Measurements from ENCODE around the gene PACSIN2. TPM values are rescaled to one million over a fixed set of nuclear protein-coding genes. Genes with fewer than 3 reads are reported as not detected.

The PACSIN2 gene
- total and polyA plus RNA-seq, 2 of the 13 experiments (the other 11 are each of a cell fraction or from before 2014, with no cell fraction given), result 54.1 to 68.8 TPM

DNA sequence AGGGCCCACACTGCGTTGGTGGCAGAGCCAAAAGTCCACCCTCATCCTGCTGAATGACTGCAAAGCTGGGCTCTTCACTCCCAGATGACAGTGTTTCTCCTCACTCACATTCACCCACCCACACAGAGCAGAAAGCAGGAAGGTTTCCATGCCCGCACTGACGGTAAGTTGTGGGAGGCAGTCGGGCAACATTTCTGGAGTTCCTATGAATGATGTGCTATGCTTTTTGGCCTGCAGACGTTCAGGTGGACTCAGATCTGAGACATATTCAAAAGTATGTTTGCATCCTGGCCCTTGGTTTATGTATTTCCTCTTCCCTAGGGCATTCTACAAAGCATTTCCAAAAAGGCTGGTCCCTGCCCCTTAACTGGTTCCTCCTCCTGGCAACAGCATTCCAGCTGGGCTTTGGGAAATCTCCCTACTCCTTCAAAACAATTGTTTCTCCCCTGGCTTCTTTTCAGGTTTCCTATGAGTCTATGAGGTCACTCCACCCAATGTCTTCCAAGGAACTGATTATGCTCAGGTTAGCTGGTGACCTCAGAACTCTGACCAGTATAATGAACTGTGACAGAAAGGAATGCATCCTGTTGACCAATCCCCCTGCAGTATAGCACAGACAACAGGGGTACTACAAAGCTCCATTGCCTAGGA is 36.4 kb downstream of the PACSIN2 start:
- 74% methylated on average over 5 of the region's 5 CpGs for WGBS (ENCODE audit: low lambda C conversion rate)
- Histone ChIP-seq H3K4me2 (ENCODE audit: low read depth, low read length) (no peak overlapping the region), H3K27ac (ENCODE audit: extremely low read length, insufficient read depth, low read length) (no peak overlapping the region), H3K9ac (ENCODE audit: insufficient read depth, low read depth, low read length) (no peak overlapping the region), H3K36me3 (replicated peaks in 1 of 2; ENCODE audit: control insufficient read depth in 1 of 2, insufficient read depth in 2 of 2, low read length in 2 of 2) (no peaks in the 10 kb centered on the region; a peak in 1 of 5 replicates), H2AFZ (ENCODE audit: low read length) (no peak overlapping the region), H3K4me1 (ENCODE audit: insufficient read depth, low read length) (peaks cover 57% of the 10 kb centered on the region), H3K27me3 (ENCODE audit: control insufficient read depth in 1 of 2, insufficient read depth in 2 of 2, low read length in 2 of 2) (no peaks in the 10 kb centered on the region), H3K9me3 (ENCODE audit: low read length) (no peaks in the 10 kb centered on the region), H4K20me1 (ENCODE audit: insufficient read depth, low read length) (peaks cover 15% of the 10 kb centered on the region), H3K79me2 (ENCODE audit: insufficient read depth, low read length) (peaks cover 69% of the 10 kb centered on the region), H3K4me3 (replicated peaks in 1 of 3; ENCODE audit: insufficient read depth in 1 of 3, low read depth in 2 of 3, low read length in 3 of 3) (no peak overlapping the region)
- no TSS peak for BruUV-seq (replicated peaks)
- FAIRE-seq, result no peak
- POLR2A ChIA-PET, result interaction anchor here (1.3 to 1.5 kb wide), 2 partner anchors 16 to 37 kb away, joined by 3 to 11 read pairs; partner anchors contain the start of gene PACSIN2
- in situ Hi-C loops (cut with HindIII; ENCODE audit: extremely low pct_ligation_motif_present, low pct_unique_long_range_greater_than_20kb) (no loop called here), intact Hi-C loops (cut with micrococcal nuclease; ENCODE audit: unreplicated experiment) (loop anchor here (2.0 kb wide), 1 partner anchor 14 kb away; no protein-coding TSS in a partner anchor)
- ATAC-seq, result peak; percentile 43; the same call in 1 of the 3 replicates
- no peak for DNase-seq (ENCODE audit: low spot score)
- no peak for TF ChIP-seq FOXO4 (CRISPR knock-in tag; conservative IDR thresholded peaks at IDR 0.05)
- CTCF ChIA-PET (ENCODE audit: low intra/inter-chr PET ratio, low total read pairs), result no interaction called here

DNA sequence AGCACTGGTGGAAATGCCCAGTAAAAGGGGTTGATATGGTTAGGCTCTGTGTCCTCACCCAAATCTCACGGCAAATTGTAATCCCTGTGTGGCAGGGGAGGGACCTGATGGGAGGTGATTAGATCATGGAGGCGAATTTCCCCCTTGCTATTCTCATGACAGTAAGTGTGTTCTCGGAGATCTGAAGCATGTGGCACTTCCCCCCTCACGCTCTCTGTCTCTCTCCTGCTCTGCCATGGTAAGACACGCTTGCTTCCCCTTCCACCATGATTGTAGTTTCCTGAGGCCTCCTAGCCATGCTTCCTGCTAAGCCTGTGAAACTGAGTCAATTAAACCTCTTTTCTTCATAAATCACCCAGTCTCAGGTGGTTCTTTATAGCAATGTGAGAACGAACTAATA is 37.4 kb downstream of the PACSIN2 start:
- Histone ChIP-seq H4K20me1 (ENCODE audit: insufficient read depth, low read length) (peaks cover 15% of the 10 kb centered on the region), H3K36me3 (replicated peaks in 1 of 2; ENCODE audit: control insufficient read depth in 1 of 2, insufficient read depth in 2 of 2, low read length in 2 of 2) (no peaks in the 10 kb centered on the region; a peak in 1 of 5 replicates), H3K27ac (ENCODE audit: extremely low read length, insufficient read depth, low read length) (no peak overlapping the region), H3K4me1 (ENCODE audit: insufficient read depth, low read length) (peaks cover 61% of the 10 kb centered on the region), H3K4me2 (ENCODE audit: low read depth, low read length) (no peak overlapping the region), H3K4me3 (replicated peaks in 1 of 3; ENCODE audit: insufficient read depth in 1 of 3, low read depth in 2 of 3, low read length in 3 of 3) (no peak overlapping the region), H3K79me2 (ENCODE audit: insufficient read depth, low read length) (peaks cover 72% of the 10 kb centered on the region), H3K9me3 (ENCODE audit: low read length) (no peaks in the 10 kb centered on the region), H3K9ac (ENCODE audit: insufficient read depth, low read depth, low read length) (no peak overlapping the region), H3K27me3 (ENCODE audit: control insufficient read depth in 1 of 2, insufficient read depth in 2 of 2, low read length in 2 of 2) (no peaks in the 10 kb centered on the region), H2AFZ (ENCODE audit: low read length) (no peak overlapping the region)
- FAIRE-seq (no peak), ATAC-seq (no peak), DNase-seq (ENCODE audit: low spot score) (no peak)
- in situ Hi-C loops (cut with HindIII; ENCODE audit: extremely low pct_ligation_motif_present, low pct_unique_long_range_greater_than_20kb), result no loop called here
- intact Hi-C loops (cut with micrococcal nuclease; ENCODE audit: unreplicated experiment), result no loop called here
- BruUV-seq (replicated peaks), result no TSS peak
- CTCF ChIA-PET (ENCODE audit: low intra/inter-chr PET ratio, low total read pairs), result no interaction called here
- WGBS (ENCODE audit: low lambda C conversion rate), result 96% methylated on average over 6 of the region's 6 CpGs
- POLR2A ChIA-PET, result no interaction called here
- TF ChIP-seq ZSCAN25 (CRISPR knock-in tag; IDR thresholded peaks at IDR 0.05), result no peak
- no peak for TF ChIP-seq ONECUT2 (CRISPR knock-in tag; IDR thresholded peaks at IDR 0.05)
- no peak for TF ChIP-seq MBD4 (IDR thresholded peaks at IDR 0.05; ENCODE audit: borderline replicate concordance, low read length)
- no peak for TF ChIP-seq HOXA3 (CRISPR knock-in tag; IDR thresholded peaks at IDR 0.05)
- TF ChIP-seq SATB2 (CRISPR knock-in tag; IDR thresholded peaks at IDR 0.05), result no peak
- no peak for TF ChIP-seq ZNF34 (CRISPR knock-in tag; IDR thresholded peaks at IDR 0.05; ENCODE audit: borderline replicate concordance)
- TF ChIP-seq ZSCAN12 (CRISPR knock-in tag; IDR thresholded peaks at IDR 0.05), result no peak
- no peak for TF ChIP-seq DMAP1 (CRISPR knock-in tag; IDR thresholded peaks at IDR 0.05)
- TF ChIP-seq FOXO4 (CRISPR knock-in tag; conservative IDR thresholded peaks at IDR 0.05), result no peak
- TF ChIP-seq ZNF230 (CRISPR knock-in tag; IDR thresholded peaks at IDR 0.05), result no peak
- no peak for TF ChIP-seq CBX1 (IDR thresholded peaks at IDR 0.05; ENCODE audit: low read depth)
- TF ChIP-seq, protein P1, sequence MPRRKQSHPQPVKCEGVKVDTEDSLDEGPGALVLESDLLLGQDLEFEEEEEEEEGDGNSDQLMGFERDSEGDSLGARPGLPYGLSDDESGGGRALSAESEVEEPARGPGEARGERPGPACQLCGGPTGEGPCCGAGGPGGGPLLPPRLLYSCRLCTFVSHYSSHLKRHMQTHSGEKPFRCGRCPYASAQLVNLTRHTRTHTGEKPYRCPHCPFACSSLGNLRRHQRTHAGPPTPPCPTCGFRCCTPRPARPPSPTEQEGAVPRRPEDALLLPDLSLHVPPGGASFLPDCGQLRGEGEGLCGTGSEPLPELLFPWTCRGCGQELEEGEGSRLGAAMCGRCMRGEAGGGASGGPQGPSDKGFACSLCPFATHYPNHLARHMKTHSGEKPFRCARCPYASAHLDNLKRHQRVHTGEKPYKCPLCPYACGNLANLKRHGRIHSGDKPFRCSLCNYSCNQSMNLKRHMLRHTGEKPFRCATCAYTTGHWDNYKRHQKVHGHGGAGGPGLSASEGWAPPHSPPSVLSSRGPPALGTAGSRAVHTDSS (CRISPR knock-in tag; conservative IDR thresholded peaks at IDR 0.05), result no peak
- no peak for TF ChIP-seq SNAPC2 (CRISPR knock-in tag; IDR thresholded peaks at IDR 0.05)
- TF ChIP-seq HHEX (CRISPR knock-in tag; IDR thresholded peaks at IDR 0.05), result no peak
